ENCODE data around the gene CDKN3. TPM values are rescaled to one million over a fixed set of nuclear protein-coding genes. Genes with fewer than 3 reads are reported as not detected.

The CDKN3 gene, protein sequence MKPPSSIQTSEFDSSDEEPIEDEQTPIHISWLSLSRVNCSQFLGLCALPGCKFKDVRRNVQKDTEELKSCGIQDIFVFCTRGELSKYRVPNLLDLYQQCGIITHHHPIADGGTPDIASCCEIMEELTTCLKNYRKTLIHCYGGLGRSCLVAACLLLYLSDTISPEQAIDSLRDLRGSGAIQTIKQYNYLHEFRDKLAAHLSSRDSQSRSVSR
- 66.2 and 71.1 TPM in 2 replicates for total RNA-seq

DNA sequence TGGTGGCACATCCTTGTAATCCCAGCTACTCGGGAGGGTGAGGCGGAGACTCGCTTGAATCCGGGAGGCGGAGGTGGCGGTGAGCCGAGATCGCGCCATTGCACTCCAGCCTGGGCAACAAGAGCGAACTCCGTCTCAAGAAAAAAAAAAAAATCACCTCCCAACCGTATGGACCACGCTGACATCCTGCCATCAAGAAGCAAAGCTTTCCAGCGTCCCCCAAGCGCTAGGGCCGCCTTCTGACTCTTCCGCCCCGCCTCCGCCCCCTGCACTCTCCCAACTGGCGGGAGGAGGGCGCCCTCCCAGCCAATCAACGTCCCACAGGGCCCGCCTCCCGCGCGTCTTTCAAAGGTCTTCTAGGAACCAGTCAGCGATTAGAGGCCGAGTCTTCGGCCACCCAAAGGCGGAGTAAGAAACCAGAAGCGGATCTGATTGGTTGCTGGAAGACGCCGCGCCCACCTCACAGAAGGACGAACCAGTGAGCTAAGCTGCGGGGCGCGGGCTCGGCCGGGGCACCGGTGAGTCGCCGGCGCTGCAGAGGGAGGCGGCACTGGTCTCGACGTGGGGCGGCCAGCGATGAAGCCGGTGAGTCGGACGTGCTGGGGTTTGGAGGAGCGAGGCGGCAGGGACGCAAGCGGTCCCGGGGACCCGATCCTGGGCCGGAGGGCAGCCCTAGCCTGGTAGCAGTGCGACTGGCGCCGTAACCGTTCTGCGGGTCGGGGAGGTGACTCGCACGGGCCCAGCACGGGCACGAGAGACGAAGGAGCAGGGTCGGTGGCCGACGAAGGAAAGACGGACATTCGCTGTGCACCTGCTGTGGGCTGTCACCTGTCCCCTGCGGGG lies at the start of gene CDKN3:
CDKN3 (plus strand) TSS at position 515 of the 843 bp plus-strand sequence; CDS start at position 577, 62 bp downstream.
- intact Hi-C loops (cut with micrococcal nuclease), result loop anchor here (1.0 to 10.0 kb wide), 6 partner anchors 45 to 508 kb away; partner anchors contain the start of genes CGRRF1, CNIH1, GCH1 and GMFB

DNA sequence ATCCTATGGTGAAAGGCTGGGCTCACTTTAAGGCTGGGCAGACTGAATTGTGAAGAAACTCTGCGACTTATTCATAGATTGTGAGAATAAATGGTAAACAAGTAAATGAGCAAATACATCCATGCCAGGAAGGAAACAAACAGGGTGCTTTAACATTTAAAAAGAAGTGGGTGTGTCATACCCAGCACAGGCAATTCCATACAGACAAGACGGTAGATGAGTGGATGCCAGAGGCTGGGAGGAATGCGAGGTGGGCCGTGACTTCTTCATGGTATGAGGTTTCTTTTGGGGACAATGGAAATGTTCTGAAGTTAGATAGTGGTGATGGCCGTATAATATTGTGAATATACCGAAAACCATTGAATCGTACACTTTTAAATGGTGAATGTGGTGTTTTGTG lies 49.8 kb upstream of the CDKN3 start:
- intact Hi-C loops (cut with micrococcal nuclease), result loop anchor here (5.0 kb wide), 3 partner anchors 810 to 1050 kb away; no protein-coding TSS in a partner anchor

DNA sequence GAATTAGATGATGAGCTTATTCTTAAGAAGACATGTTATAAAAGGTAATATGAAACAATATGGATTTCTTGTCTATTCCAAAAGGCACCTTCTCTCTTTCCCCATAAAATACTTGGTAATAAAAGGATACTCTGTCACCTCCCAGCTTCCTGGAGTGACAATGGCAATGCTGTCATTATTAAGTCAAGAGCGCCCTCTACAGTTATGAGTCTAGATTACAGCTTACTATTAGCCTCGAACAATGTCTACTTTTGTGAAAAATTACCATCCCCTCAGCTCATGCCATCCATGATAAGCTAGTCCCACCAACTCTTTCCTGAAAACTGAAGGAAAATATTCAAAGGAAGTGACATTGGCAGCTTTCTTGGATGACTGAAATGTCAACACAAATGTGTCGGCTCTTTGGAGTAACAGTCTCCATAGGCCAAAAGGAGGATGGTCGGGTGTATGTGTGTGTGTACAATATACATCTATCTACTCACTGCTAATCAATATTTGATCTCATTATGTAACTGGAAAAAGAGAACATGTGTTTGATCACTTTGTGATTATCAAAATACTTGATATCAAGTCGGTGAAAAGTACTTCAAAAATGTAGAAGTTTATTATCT lies 48.7 kb upstream of the CDKN3 start:
- intact Hi-C loops (cut with micrococcal nuclease), result loop anchor here (5.0 kb wide), 3 partner anchors 811 to 1051 kb away; no protein-coding TSS in a partner anchor

DNA sequence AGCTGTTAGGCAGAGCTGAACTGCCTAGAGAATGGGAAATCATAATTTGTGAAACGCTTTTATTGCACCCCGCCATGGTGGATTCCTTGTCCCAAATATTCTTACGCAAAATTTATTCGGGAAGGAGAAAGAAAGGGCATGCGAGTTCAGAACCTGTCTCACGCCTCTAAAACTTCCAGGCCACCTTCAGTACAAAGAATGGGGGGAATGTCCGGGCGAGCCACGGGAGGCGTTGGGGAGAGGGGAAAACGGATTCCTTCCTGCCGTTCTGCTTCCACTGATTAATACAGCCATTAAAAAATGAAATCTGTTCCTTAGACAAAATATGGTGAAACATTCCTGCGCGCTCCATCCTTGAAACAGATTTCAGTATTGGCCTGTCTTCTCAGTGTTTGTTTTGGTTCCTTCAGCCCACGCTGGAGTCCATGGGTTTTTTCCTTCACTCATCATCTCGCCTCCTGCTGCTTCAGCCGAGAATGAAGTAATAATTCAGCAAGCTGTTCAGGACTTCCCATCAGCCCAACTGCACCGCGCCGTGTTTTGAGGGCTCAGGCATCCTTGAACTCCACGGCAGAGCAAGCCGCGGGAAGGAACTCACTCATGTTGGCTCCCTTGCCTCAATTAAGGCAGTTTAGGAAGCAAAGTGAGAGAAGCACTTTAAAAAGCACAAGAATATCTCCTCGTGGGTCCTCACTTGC lies 47.7 kb upstream of the CDKN3 start:
- intact Hi-C loops (cut with micrococcal nuclease), result loop anchor here (5.0 kb wide), 3 partner anchors 812 to 1052 kb away; no protein-coding TSS in a partner anchor

DNA sequence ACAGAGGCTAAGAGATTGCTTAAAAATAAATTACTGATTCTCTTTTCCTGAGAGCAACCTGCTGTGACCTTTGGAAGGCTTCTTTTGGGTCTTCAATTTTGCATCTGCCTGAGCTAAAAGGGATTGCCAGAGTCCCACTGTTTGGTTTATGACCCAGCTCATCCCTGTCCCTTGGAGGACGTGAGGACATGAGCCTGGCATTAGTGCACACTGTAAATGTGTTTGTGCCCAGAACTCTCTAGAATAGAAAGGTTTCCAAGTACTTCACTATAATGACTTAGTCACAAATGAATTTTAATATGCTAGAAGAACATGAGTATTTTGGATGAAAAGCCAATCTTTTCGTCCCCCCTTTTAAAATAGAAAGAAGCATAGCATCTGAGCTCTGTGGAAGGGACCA lies 47.1 kb upstream of the CDKN3 start:
- intact Hi-C loops (cut with micrococcal nuclease), result loop anchor here (5.0 kb wide), 3 partner anchors 812 to 1052 kb away; no protein-coding TSS in a partner anchor

DNA sequence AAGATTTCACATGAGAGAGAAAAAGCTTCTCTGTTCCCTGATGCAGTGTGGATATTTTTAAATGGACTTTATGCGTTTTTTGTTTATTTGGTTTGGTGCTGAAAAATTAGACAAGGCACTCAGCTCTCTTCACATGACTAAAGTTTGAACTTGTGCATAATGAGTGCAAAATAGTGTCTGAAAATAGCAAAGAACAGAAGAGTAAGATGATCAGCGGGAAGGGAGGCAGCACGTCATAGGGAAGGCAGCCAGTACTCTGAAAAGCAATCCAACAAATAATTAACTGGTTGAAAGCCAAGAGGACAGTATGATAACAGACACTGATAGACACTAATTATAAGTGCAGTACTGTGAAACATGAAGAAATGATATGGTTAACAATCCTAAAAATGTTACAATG lies 46.6 kb upstream of the CDKN3 start:
- intact Hi-C loops (cut with micrococcal nuclease), result no loop called here

DNA sequence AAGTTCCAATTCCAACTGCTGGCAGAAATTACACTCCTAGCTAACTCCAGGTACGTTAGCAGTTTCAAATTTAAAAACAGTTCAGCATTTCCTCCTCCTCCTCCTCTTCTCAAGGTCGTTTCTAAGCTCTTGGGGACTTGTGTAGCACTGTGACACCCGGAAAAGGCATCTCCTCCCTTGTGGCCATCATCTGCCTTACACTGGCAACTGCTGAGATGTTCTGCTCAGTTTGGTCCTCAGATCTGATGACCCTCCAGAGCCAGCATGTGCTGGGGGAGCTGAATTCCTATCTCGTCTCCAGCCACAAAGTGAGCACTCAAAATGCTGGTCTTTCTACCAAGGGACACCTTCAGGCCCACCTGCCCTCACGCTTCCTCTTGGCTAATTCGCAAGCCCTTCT lies 43.5 kb upstream of the CDKN3 start:
- intact Hi-C loops (cut with micrococcal nuclease), result no loop called here

DNA sequence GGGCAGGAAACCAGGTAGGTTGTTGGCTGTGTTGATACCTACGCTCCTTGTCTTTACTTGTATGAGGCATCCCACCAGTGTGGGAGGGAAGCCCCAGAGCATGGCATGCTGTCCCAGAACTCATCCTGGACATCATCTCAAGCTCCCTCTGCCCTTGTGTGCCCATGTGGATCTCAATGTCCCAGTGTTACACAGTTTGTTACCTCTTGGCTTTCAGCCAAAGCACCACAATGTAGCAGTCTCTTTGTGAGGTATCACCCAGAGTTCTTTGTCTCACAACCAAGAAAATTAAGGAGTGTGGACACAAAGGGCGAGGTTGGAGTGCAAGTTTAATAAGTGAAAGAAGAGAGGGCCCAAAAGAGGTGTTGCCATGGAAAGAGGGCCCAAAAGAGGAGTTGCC lies 43.1 kb upstream of the CDKN3 start:
- intact Hi-C loops (cut with micrococcal nuclease), result no loop called here

DNA sequence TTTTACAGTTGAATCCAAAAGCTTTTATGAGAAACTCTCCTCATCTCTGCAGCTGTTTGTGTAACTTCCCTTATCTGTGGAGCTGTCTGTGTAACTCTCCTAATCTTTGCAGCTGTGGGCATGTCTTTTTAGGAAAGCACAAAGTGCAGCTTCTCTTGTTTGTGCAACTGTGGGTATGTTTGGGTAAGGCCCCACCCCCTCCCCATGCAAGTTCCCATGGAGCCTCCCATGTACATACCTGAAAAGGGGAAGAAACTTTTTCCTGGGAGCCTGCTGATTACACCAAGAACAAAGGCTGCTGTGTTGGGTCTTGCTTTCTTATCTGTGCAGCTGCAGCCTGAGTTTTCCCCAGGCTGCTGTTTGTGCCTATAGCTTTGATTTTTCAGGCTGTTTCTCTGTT lies 42.7 kb upstream of the CDKN3 start:
- intact Hi-C loops (cut with micrococcal nuclease), result no loop called here

DNA sequence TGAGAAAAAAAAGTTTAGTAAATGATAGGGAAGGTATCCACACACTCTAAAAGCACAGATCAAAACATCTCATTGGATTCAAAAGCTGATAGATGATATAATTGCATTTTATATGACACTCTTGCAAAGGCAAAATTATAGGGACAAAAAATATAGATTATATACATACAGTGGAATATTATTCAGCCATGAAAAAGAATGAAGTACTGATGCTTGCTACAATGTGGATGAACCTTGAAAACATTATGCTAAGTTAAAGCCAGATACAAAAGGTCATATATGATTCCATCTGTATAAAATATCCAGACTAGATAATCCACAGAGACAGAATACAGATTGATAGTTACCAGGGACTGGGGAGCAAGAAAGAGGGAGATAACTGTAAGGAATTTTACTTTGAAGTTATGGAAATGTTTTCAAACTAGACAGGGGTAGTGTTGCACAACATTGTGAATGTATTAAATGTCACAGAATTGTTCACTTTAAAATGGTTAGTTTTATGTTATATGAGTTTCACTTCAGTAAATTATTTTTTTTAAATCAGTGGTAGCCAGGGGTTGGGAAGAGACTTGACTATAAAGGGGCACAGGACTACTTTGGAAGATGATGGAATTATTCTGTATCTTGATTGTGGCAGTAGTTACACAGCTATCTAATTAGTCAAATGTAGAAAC lies 41.7 kb upstream of the CDKN3 start:
- intact Hi-C loops (cut with micrococcal nuclease), result no loop called here

DNA sequence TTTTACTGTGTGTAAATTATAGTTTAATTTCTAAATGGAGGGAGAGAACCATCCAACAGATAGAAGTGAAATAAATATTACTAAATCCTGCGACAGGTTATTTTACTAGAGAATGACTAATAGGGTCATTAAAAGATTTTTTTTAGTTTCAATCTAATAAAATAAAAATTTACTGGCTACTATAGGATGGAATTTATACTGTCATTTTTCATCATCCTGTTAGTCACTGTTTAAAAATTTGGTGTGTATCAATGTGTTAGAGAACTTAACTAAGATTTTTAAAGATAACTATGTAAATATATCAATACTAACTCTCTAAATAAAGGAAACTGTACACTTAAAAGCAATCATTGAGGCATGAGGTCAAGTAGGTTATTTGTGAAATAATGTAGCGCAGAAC lies 41.1 kb upstream of the CDKN3 start:
- intact Hi-C loops (cut with micrococcal nuclease), result no loop called here

DNA sequence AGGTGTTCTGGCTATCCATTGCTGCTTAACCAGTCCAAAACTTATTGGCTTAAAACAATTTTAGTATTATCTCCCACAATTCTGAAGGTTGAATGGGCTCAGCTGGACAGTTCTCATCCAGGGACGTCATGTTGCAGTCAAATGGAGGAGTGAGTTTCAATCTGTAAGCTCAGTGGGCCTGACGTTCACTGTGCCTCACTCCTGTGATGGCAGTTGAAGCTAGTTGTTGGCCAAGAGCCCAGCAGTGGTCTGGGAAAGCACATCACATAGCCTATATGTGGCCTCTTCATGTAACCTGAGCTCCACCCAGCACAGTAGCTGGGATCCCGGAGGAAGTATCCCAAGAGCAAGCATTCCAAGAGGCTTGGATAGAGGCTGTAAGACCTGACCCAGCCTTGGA lies 40.6 kb upstream of the CDKN3 start:
- intact Hi-C loops (cut with micrococcal nuclease), result no loop called here

DNA sequence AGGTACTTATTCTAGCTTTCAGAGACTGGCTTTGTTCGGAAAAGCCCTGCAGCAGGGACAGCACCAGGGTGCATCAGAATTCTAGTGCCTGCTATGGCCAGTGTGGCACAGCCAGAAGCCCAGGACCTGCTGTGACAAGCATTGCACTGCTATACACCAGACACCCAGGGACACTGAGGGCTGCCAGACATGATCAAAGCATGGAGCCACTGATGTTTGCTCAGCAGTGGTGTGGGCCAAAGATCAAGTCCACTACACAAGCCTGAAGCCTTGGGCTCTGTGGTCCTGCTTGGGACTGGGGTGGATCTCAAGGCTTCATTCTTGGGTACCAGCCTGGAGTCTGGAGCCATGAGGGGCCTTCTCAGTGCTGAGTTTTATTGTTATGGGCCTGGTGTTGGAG lies 36.1 kb upstream of the CDKN3 start:
- intact Hi-C loops (cut with micrococcal nuclease), result no loop called here

DNA sequence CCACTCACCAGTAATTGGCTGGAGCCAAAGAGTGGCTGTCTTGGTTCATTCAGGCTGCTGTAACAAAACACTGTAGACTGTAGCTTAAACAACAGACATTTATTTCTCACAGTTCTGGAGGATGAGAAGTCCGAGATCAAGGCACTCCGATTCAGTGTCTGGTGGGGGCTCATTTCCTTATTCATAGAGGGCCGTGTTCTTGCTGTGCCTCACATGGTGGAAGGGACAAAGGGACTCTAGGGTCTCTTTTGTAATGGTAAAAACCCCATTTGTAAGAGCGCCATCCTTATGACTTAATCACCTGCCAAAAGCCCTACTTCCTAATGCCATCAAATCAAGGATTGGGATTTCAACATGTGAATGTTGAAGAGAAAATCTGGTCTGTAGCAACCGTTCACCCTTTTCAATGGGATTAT lies 34.7 kb upstream of the CDKN3 start:
- intact Hi-C loops (cut with micrococcal nuclease), result no loop called here

DNA sequence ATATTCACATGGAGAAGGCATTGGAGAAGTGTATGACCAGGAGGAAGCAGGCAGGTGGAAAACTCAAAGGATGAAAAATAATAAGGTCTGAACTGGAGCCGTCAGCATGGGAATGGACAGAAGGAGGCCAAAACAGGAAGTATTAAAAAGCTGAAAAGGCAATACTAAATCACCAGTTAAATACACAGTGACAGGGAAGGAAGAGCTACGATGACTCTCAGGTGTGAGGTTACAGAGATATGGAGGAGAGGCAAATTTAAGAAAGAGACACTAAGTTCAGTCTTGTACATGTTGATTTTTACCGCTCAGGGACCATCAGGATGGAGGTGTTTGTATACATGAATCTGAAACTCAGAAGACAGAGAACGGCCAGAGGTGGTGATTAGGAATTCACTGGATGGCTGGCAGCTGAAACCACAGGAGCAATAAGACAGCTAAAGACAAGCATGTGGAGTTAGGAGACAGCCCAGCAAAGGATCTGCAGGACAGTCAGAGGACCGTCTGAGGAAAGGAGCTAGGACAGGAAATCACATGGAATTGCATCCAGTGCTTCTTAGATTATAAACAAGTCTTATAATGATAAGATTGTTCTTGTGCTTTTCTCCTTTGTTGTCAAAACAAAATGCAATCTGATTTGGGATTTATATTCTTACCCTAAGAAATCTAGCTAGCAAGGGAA lies 33.9 kb upstream of the CDKN3 start:
- intact Hi-C loops (cut with micrococcal nuclease), result no loop called here

DNA sequence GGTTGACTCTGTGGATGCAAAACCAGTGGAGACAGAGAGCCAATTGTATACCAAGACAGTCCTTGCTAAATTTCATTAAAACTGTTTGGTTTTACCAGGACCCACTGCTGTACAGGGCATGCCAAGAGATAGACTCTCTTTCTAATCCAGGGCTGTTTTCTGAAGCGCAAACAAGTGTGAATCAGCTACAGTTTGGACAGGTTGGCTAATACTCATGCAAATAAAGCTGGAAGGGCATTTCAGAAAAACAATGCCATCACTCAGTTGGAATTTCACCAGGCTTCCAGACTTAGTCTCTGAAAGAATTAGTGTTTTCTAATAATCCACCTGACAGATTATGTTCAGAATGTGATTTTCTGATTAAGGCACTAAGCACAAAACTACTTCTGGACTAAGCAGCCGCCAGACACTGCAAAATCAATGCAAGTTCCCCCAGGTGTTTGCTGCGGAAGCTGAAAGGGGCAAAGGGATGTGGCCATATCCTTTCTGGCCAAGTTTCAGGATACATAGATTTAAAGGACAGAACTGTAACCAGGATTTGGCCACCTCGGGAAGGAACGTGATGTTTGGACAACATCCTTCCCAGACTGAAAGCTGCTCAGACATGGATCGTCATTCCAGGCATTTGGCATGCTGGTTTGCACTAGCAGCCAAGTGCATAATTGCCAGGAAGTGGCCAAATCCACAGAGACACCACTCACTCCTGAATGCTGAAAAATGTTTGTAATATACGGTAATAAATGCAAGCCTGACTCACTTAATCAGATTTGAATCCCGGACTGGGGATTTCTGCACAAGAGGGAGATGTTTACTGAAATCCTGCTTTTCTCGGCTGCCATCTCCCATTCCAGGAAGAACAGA lies 32.0 kb upstream of the CDKN3 start:
- intact Hi-C loops (cut with micrococcal nuclease), result no loop called here

DNA sequence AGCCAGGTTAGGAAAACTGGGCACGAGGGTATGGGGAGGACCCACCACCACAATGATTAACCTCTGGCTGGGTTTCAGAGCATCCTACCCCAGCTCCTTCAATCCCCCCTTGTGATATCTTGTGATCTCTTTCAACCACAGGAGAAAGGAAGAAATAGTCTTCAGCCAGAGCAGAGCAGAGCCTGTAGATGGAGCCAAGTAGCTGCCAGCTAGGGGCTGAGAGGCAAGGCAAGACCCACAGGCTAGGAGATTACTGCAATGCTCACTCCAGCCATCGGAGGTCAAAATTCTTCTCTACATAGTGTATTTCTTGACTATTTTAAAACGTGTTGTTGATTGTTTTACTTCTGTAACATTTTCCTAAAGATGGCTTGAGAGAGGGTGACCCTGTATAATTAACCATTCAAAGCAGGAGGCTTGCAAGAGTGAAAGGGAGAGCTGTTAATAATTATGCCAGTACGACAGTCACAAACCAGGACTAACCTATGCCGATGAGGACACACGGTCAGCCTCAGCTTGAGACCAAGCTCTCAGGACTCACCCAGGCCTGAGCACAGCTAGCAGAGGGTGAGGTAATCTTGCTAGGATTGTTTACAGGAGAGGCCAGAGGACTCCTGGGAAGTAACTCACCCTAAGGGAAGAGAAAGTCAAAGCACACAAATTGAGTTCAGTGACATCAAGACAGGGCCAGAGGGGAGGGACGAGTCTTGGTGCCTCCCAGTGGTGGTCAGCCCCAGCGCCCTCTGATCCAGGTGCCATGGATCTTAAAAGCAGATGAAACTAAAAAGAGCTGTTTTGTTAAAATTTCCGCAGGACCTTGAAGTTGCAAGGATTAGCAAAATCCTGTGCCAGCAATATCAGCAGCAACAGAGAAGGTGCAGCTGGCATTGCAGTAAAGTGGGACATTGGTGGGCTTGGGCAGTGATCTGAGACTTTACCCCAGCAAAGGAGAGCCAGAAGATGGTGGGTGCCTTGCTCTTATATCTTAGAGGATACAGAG lies 29.8 kb upstream of the CDKN3 start:
- intact Hi-C loops (cut with micrococcal nuclease), result loop anchor here (1.0 kb wide), 1 partner anchor 53 kb away; no protein-coding TSS in a partner anchor

DNA sequence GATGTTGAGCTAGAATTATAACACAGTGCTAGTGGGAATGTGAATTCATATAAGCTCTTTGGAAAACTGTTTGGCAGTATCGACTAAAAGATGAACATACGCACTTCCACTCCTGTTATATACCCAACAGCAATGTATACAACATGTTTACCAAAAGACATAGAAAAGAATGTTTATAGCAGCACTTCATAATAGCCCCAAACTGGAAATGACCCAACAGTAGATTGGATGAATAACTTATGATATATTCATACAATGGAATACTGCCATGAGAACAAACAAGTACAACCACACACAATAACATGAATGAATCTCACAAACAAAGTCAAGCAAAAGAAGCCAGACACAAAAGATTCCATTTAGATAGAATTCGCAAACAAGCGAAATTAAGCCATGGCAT lies 28.5 kb upstream of the CDKN3 start:
- intact Hi-C loops (cut with micrococcal nuclease), result no loop called here

Measured in T-helper 2 cell treated with Interferon-gamma antibody and Interleukin-4, amounts not matched to agents 100 ng/mL and 5 ng/mL, for 36 hours (primary cell).